ENCODE results near the gene NEGR1.

The NEGR1 gene

DNA sequence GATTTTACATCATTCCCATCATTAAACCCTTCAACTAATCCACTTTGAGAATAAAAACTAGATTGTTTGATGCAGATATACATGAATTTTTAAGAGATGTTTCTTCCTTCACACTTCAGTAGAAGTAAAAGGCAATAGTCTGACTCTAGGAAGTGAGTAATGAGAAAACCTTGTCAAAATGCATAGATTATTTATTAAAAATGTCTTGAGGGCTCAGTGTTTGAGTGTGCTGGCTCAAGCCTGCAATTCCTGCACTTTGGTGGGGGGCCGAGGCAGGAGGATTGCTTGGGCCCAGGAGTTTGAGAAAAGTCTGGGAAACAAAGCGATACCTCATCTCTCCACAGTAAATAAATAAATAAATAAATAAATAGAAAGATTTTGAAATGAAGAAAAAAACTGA lies 177.1 kb downstream of the NEGR1 start:
- H3K27ac ChIP-seq (ENCODE audit: low read depth, low read length): no peak overlapping the region
- peaks cover 0 to 2% (median 0%) of the 10 kb centered on the region in 5 donors for H3K4me1 ChIP-seq (ENCODE audit: control insufficient read depth in 5 of 5, insufficient read depth in 5 of 5, low read length in 5 of 5)
- H3K4me3 ChIP-seq (ENCODE audit: low read depth in 1 of 5, low read length in 5 of 5): no peak overlapping the region
- H3K36me3 ChIP-seq (ENCODE audit: control insufficient read depth in 5 of 5, insufficient read depth in 5 of 5, low read length in 5 of 5): no peaks in the 10 kb centered on the region
- no peaks in the 10 kb centered on the region for H3K9me3 ChIP-seq (ENCODE audit: control insufficient read depth in 5 of 5, low read length in 5 of 5)
- H3K27me3 ChIP-seq (ENCODE audit: control insufficient read depth in 5 of 5, insufficient read depth in 4 of 5, low read length in 5 of 5): no peaks in the 10 kb centered on the region
- no peak overlapping the region for H3K9ac ChIP-seq (ENCODE audit: low read length in 5 of 5)

GRCh38 chr1:72101840-72102632 lies 180.3 kb downstream of the NEGR1 start:
- H3K9ac ChIP-seq (ENCODE audit: low read length in 5 of 5): no peak overlapping the region
- no peak overlapping the region for H3K4me3 ChIP-seq (ENCODE audit: low read depth in 1 of 5, low read length in 5 of 5)
- H3K9me3 ChIP-seq (ENCODE audit: control insufficient read depth in 5 of 5, low read length in 5 of 5): no peaks in the 10 kb centered on the region
- no peaks in the 10 kb centered on the region for H3K27me3 ChIP-seq (ENCODE audit: control insufficient read depth in 5 of 5, insufficient read depth in 4 of 5, low read length in 5 of 5)
- no peaks in the 10 kb centered on the region for H3K36me3 ChIP-seq (ENCODE audit: control insufficient read depth in 5 of 5, insufficient read depth in 5 of 5, low read length in 5 of 5)
- peaks cover 0 to 2% (median 0%) of the 10 kb centered on the region in 5 donors for H3K4me1 ChIP-seq (ENCODE audit: control insufficient read depth in 5 of 5, insufficient read depth in 5 of 5, low read length in 5 of 5)
- no peak overlapping the region for H3K27ac ChIP-seq (ENCODE audit: low read depth, low read length)

DNA sequence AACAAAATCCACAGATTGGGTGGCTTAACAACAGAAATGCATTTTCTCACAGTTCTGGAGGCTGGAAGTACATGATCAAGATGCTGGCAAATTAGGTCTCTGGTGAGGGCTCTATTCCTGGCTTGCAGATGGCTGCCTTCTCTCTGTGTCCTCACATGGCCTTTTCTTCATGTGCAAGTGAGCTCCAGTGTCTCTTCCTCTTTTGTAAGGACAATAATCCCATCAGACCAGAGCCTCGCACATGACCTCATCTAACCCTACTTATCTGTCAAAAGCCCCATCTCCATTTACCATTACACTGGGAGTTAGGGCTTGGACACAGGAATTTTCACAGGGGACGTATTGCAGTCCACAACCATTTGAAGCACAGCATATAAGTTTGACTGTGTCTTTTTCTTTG lies 181.6 kb downstream of the NEGR1 start:
- peaks cover 0 to 2% (median 0%) of the 10 kb centered on the region in 5 donors for H3K4me1 ChIP-seq (ENCODE audit: control insufficient read depth in 5 of 5, insufficient read depth in 5 of 5, low read length in 5 of 5)
- H3K9ac ChIP-seq (ENCODE audit: low read length in 5 of 5): no peak overlapping the region
- no peak overlapping the region for H3K27ac ChIP-seq (ENCODE audit: low read depth, low read length)
- no peaks in the 10 kb centered on the region for H3K27me3 ChIP-seq (ENCODE audit: control insufficient read depth in 5 of 5, insufficient read depth in 4 of 5, low read length in 5 of 5)
- H3K36me3 ChIP-seq (ENCODE audit: control insufficient read depth in 5 of 5, insufficient read depth in 5 of 5, low read length in 5 of 5): no peaks in the 10 kb centered on the region
- H3K9me3 ChIP-seq (ENCODE audit: control insufficient read depth in 5 of 5, low read length in 5 of 5): no peaks in the 10 kb centered on the region
- H3K4me3 ChIP-seq (ENCODE audit: low read depth in 1 of 5, low read length in 5 of 5): no peak overlapping the region

DNA sequence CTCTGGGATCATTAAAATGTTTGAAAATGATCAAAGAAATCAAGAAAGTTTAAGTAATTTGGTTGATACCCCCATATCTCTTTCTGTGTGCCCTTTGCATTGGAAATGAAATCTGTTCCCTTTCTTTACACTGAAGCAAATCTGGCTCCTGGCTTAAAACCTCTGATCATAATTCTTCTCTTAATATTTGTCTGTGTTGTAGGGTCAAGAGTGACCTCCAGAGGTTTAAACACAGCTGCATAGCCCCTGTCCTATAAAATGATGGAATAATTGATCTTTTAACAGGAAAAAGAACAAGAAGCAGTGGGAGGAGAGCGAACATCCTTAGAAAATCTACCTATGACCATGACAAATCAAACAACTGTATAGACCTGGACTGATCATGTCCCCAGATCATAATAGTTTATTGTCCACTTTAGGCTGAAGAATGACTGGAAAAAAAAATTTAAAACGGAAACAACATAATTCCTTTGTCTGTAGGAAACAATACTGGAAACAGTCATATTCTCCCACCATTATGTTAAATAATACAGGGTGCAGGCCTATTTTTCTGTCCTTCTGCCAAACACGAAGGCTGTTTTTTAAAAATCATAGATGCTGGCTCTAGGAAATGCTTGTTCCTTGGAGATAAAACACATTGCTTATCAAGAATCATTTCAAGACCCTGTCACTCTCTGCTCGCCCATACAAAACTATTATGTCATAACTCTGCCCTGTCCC lies 184.3 kb downstream of the NEGR1 start:
- H3K4me1 ChIP-seq (ENCODE audit: control insufficient read depth in 5 of 5, insufficient read depth in 5 of 5, low read length in 5 of 5): peaks cover 0 to 2% (median 0%) of the 10 kb centered on the region in 5 donors
- no peaks in the 10 kb centered on the region for H3K27me3 ChIP-seq (ENCODE audit: control insufficient read depth in 5 of 5, insufficient read depth in 4 of 5, low read length in 5 of 5)
- H3K27ac ChIP-seq (ENCODE audit: low read depth, low read length): no peak overlapping the region
- H3K4me3 ChIP-seq (ENCODE audit: low read depth in 1 of 5, low read length in 5 of 5): no peak overlapping the region
- H3K36me3 ChIP-seq (ENCODE audit: control insufficient read depth in 5 of 5, insufficient read depth in 5 of 5, low read length in 5 of 5): no peaks in the 10 kb centered on the region
- no peak overlapping the region for H3K9ac ChIP-seq (ENCODE audit: low read length in 5 of 5)
- no peaks in the 10 kb centered on the region for H3K9me3 ChIP-seq (ENCODE audit: control insufficient read depth in 5 of 5, low read length in 5 of 5)

DNA sequence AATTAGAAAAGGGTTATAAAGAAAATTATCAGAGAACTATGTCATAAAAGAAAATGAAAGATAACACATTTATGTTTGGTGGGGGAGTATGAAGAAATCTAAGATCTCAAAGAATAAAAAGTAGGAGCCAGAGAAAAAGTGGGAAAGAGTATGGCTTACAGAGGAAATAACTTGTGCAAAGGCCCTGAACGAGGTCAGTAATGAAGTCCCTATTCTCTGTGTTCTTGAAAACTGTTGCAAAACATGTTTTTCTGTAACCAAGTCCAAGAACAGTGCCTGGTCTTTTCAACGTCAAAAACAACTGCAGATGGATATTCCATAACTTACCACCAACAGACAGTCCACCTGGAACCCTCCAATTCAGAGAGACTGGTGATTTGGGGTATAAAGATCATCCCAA lies 188.1 kb downstream of the NEGR1 start:
- Histone ChIP-seq H3K27me3 (ENCODE audit: control insufficient read depth in 5 of 5, insufficient read depth in 4 of 5, low read length in 5 of 5) (no peaks in the 10 kb centered on the region), H3K9ac (ENCODE audit: low read length in 5 of 5) (no peak overlapping the region), H3K36me3 (ENCODE audit: control insufficient read depth in 5 of 5, insufficient read depth in 5 of 5, low read length in 5 of 5) (no peaks in the 10 kb centered on the region), H3K9me3 (ENCODE audit: control insufficient read depth in 5 of 5, low read length in 5 of 5) (no peaks in the 10 kb centered on the region), H3K27ac (ENCODE audit: low read depth, low read length) (no peak overlapping the region), H3K4me3 (ENCODE audit: low read depth in 1 of 5, low read length in 5 of 5) (no peak overlapping the region), H3K4me1 (ENCODE audit: control insufficient read depth in 5 of 5, insufficient read depth in 5 of 5, low read length in 5 of 5) (no peaks in the 10 kb centered on the region)

DNA sequence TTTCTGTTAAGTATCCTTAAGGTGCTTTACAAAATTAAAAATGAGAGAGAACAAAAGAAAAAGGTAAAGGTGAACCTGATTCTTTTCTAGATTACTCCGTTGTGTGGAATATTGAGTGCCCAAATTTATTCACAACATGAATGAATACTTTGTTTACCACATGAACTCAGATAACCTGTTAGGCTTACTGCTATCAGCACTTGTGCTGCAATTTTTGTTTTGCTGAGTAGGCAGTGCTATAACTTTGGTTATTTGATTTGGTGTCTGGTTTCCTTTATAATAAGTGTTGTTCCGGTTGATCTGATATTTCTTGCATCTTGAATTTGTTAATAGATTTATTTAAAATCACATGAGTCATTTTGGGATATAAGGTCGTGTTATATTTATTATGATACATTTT lies 195.9 kb downstream of the NEGR1 start:
- H3K36me3 ChIP-seq (ENCODE audit: control insufficient read depth in 5 of 5, insufficient read depth in 5 of 5, low read length in 5 of 5): no peaks in the 10 kb centered on the region
- H3K4me1 ChIP-seq (ENCODE audit: control insufficient read depth in 5 of 5, insufficient read depth in 5 of 5, low read length in 5 of 5): no peaks in the 10 kb centered on the region
- H3K27me3 ChIP-seq (ENCODE audit: control insufficient read depth in 5 of 5, insufficient read depth in 4 of 5, low read length in 5 of 5): no peaks in the 10 kb centered on the region
- H3K4me3 ChIP-seq (ENCODE audit: low read depth in 1 of 5, low read length in 5 of 5): no peak overlapping the region
- H3K27ac ChIP-seq (ENCODE audit: low read depth, low read length): no peak overlapping the region
- H3K9me3 ChIP-seq (ENCODE audit: control insufficient read depth in 5 of 5, low read length in 5 of 5): no peaks in the 10 kb centered on the region
- no peak overlapping the region for H3K9ac ChIP-seq (ENCODE audit: low read length in 5 of 5)

- H3K4me1 ChIP-seq (ENCODE audit: control insufficient read depth in 5 of 5, insufficient read depth in 5 of 5, low read length in 5 of 5): no peaks in the 10 kb centered on the region
- no peak overlapping the region for H3K4me3 ChIP-seq (ENCODE audit: low read depth in 1 of 5, low read length in 5 of 5)
Measured at GRCh38 chr1:72075425-72075824, 206.9 kb downstream of the NEGR1 start.

GRCh38 chr1:72066431-72066830 lies 215.9 kb downstream of the NEGR1 start:
- no peak overlapping the region for H3K9ac ChIP-seq (ENCODE audit: low read length in 5 of 5)
- no peaks in the 10 kb centered on the region for H3K4me1 ChIP-seq (ENCODE audit: control insufficient read depth in 5 of 5, insufficient read depth in 5 of 5, low read length in 5 of 5)
- no peak overlapping the region for H3K4me3 ChIP-seq (ENCODE audit: low read depth in 1 of 5, low read length in 5 of 5)
- no peaks in the 10 kb centered on the region for H3K36me3 ChIP-seq (ENCODE audit: control insufficient read depth in 5 of 5, insufficient read depth in 5 of 5, low read length in 5 of 5)
- H3K9me3 ChIP-seq (ENCODE audit: control insufficient read depth in 5 of 5, low read length in 5 of 5): peaks cover 0 to 2% (median 0%) of the 10 kb centered on the region in 5 donors
- no peak overlapping the region for H3K27ac ChIP-seq (ENCODE audit: low read depth, low read length)
- H3K27me3 ChIP-seq (ENCODE audit: control insufficient read depth in 5 of 5, insufficient read depth in 4 of 5, low read length in 5 of 5): no peaks in the 10 kb centered on the region

More at GRCh38 chr1:72075425-72075824, 206.9 kb downstream of the NEGR1 start:
- Histone ChIP-seq H3K36me3 (ENCODE audit: control insufficient read depth in 5 of 5, insufficient read depth in 5 of 5, low read length in 5 of 5) (no peaks in the 10 kb centered on the region), H3K27ac (ENCODE audit: low read depth, low read length) (no peak overlapping the region), H3K9me3 (ENCODE audit: control insufficient read depth in 5 of 5, low read length in 5 of 5) (peaks cover 0 to 4% (median 0%) of the 10 kb centered on the region in 5 donors), H3K27me3 (ENCODE audit: control insufficient read depth in 5 of 5, insufficient read depth in 4 of 5, low read length in 5 of 5) (no peaks in the 10 kb centered on the region), H3K9ac (ENCODE audit: low read length in 5 of 5) (no peak overlapping the region)

- no peak overlapping the region for H3K4me3 ChIP-seq (ENCODE audit: low read depth in 1 of 5, low read length in 5 of 5)
- H3K9ac ChIP-seq (ENCODE audit: low read length in 5 of 5): no peak overlapping the region
- H3K9me3 ChIP-seq (ENCODE audit: control insufficient read depth in 5 of 5, low read length in 5 of 5): no peaks in the 10 kb centered on the region
- H3K36me3 ChIP-seq (ENCODE audit: control insufficient read depth in 5 of 5, insufficient read depth in 5 of 5, low read length in 5 of 5): no peaks in the 10 kb centered on the region
- H3K27me3 ChIP-seq (ENCODE audit: control insufficient read depth in 5 of 5, insufficient read depth in 4 of 5, low read length in 5 of 5): no peaks in the 10 kb centered on the region
- H3K27ac ChIP-seq (ENCODE audit: low read depth, low read length): no peak overlapping the region
- no peaks in the 10 kb centered on the region for H3K4me1 ChIP-seq (ENCODE audit: control insufficient read depth in 5 of 5, insufficient read depth in 5 of 5, low read length in 5 of 5)
Measured at GRCh38 chr1:72064196-72065075, 217.9 kb downstream of the NEGR1 start.
